Kidney tubule cell (primary cell): ENCODE measurements around the gene STAMBPL1.

Experiments
- DNase-seq: peaks from one replicate; pipeline ENCODE4 v3.0.0-alpha.2; 2018; ENCODE audit warnings: low spot score

The STAMBPL1 gene

GRCh38 chr10:88893611-88894010 is 13.6 kb downstream of the STAMBPL1 start:
- no peak for DNase-seq

DNA sequence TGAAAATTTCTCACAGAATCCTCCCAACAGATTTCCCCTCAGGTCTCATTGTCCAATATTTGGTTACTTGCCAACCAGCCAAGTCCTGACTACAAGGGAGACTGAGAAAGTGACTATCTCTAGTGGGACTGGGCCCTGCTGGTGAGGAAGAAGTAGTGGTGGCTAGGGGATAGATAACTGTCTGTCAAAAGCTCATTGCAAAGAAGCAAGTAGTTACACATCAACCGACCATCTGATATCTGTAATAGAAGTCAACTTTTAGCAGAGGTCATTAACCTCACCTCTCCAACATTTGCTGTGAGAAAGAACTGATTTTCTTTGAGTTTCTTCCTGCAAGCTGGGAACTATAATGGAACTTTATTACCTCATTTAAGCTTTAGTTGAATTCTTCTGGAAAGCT is 15.2 kb downstream of the STAMBPL1 start:
- no peak for DNase-seq

DNA sequence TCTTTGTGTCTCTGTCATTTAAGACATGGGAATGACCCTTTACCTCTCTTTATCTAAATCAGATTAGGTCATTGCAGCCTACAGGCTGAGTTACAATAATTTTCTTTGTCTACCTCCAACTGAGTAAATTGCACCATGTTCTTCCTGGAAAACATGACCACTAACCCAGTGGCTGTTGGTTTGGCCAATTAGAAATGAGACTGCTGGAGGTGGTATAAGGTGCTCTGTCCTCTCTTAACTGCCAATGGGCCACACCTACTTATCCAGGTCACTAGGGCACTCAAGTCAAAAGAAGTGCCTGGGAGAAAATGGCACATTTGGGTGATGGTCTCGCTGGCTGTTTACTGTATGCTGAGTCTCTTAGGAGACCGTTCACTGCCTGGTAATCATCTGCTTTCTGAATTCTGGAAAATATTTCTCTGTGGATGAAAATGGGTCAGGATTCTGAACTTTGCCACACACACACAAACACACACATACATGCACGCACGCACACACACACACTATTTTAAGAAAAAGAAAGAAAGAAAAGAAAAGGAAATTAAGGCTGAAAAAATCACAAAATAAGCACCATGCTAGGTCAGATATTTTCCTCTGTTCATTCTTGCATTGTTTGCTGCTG is 16.4 kb downstream of the STAMBPL1 start:
- no peak for DNase-seq

DNA sequence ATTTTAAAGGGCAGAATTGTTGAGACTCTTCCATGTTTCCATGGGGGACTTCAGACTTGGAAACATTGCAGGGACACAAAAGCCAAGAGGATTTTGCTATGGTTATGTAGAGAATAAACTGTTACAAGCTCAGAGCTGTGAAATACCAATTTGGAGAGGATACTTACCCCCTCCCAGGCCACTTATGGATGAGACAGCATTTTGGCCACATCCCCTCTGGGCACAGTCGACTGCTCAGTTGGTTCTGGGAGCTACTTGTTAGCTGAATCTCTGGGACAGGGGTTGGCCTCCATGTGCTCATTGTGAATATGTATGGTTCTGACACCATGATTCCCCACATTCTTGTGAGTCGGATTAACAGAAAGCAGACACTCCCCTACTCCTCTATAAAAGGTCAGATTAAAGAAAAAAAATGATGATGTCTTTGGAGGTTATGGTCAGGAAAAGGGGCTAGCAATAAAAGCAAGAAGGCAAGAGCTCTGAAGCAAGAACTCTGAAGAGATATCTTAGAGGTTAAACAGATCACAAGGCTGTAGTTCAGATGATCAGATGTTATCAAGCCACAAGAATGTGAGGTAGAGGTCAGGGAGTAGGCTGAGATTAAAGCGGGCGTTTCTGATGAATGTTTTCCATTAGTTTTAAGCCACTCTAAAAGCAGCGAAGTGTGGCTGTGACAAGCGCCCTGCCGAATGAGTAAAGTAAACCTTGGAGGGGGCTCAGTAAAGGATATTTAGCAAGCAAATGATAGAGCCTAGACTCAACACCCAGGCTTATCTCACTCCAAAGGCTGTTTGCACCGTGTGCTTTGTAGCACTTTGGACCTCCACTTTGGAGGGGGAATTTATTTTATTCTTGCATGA is 17.2 kb downstream of the STAMBPL1 start:
- DNase-seq: peak; percentile 20

DNA sequence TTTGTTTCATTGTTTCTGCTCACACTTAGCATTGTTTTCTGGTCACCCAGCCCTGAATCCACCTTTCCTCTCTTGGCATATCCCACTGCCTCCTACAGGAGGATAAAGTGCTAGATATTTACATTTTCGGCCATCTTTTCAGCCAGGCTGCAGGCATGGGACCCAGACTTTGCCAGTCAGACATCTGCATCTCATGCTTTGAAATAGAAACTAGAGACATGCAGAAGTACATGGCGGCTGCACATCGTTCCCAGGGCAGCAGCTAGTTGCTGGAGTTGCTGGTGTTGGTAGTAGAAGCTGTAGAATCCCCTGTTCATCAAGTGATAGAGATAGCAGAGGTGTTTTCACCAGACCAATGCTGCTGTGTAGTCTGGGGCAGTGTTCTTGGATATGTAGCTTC is 18.7 kb downstream of the STAMBPL1 start:
- DNase-seq: no peak

DNA sequence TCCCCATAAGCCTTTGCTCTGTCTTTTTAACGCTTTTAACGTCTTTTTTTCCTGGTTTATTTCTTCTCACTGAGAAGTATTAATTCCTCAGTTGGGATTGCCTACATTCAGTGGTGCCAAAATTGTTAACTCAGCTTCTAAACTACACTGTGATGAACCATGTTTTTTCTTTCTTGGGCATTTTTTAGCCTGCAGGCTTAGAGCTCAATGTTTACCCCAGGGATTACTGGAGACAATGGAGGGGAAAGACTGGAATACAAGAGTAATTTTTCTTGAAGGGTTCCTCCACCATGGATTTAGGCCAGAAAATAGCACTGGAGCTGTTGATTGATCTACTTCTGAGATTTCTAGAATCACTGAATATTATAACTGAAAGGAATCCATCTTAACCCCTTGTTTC is 19.8 kb downstream of the STAMBPL1 start:
- DNase-seq: no peak

DNA sequence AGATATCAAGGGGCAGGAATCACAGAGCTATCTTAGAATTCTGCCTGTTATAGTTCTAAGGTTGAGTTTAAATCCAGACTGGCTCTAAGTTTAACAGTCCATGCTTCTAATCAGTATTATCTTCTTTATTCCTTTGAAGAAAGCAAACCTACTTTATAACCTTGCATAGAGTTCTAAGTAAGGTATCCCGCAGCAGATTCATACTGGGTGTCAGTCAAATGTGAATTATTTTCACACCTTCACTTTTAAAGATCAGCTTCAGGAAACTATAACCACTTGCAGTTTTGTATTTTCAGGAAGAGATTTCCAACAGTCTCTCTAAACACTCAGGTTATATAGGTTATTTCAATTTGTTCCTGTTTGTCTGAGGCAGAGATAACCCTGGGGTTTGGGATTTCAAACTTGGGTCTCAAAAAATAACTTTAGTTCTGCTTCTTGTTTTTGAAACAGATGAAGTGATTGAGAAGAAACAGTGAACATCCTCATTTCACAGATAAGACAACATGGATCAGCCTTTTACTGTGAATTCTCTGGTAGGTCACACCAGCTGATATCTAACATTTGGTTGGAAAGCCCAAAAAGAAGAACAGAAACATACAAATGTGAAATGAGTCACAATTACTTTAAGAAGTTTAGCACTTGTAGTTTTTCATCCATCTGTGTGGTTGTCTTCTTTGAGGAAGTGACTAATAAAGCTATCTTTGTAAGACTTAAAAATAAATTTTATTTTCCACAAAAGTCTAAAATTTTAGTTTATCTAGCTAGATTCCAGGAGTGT is 21.4 kb downstream of the STAMBPL1 start:
- DNase-seq: no peak

DNA sequence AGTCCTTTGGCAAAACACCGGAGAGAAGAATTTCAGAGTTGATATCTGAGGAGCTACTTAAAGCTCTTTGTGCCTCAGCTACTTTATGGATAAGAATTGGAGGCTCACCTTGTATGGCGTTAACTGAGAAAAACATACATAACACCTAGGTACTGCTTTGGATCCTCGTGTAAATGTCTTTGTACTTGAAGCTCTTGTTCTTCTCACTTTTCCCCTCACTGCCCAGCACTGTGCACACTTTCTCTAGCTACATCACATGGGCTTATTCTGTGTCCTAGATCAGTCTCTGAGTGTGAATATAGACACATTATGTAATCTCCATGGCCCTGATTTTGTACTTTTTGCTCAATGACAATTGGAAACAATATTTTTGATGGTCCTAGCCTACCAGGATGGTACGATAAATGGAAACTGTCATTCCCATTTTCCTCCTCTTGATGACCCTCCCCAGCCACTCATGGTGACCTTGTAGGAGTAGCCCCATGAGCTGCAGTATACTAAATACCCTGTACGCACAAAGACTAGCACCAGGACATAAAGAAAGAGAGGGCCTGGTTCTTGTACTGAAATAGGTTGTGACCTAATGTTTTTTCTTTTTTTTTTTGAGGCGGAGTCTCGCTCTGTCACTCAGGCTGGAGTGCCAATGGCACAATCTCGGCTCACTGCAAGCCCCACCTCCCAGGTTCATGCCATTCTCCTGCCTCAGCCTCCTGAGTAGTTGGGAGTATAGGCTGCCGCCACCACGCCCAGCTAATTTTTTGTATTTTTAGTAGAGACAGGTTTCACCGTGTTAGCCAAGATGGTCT is 22.1 kb downstream of the STAMBPL1 start:
- no peak for DNase-seq

DNA sequence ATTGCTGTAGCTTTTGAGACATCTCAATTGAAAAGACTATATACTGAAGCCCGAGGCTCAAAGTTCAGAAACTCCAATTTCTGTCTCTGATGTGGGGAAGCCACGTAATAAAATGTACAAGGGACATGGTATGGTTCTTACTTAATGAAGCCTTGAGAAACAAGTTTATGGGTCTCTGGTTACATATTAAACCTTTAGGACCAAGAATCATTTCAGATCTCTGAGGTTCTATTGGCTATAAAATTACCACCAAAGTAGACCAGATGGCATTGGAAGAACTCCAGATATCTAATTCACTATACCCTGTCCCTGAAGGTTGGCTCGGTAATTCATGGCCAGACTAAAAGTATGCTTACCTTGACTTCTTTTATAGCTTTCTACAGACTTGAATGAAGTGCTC is 23.7 kb downstream of the STAMBPL1 start:
- DNase-seq: no peak

GRCh38 chr10:88906921-88907320 is 26.9 kb downstream of the STAMBPL1 start:
- no peak for DNase-seq

GRCh38 chr10:88908194-88908593 is 28.1 kb downstream of the STAMBPL1 start:
- DNase-seq: no peak

DNA sequence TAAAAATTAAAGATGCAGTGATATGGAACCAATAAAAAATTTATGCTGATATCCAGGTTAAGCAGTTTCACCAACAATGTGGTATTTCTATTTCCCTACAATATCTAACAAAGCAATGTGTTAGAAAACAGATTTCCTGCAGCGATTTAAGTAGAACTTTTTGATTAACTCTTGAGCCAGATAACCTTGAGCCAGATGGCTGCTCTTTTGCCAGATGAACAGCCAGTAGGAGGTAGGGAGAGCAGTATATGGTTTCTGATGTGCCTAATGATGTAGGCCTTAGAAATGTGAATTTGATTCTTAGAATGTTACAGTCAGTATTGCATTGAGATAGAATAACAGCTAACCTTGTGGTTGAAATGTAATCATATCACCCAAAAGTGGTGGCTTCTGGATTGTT is 31.1 kb downstream of the STAMBPL1 start:
- DNase-seq: no peak

- no peak for DNase-seq
Observed at GRCh38 chr10:88911851-88912250, 31.8 kb downstream of the STAMBPL1 start.

DNA sequence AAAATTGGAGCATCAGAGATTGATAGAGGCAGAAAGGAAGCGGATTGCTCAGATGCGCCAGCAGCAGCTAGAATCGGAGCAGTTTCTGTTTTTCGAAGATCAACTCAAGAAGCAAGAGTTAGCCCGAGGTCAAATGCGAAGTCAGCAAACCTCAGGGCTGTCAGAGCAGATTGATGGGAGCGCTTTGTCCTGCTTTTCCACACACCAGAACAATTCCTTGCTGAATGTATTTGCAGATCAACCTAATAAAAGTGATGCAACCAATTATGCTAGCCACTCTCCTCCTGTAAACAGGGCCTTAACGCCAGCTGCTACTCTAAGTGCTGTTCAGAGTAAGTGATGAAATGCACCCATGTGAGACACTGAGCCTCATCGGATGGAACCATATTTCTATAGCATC is 33.1 kb downstream of the STAMBPL1 start:
- no peak for DNase-seq

- DNase-seq: no peak
Observed at GRCh38 chr10:88913788-88914187, 33.7 kb downstream of the STAMBPL1 start.

GRCh38 chr10:88915781-88916180 is 35.7 kb downstream of the STAMBPL1 start:
- no peak for DNase-seq

- no peak for DNase-seq
Observed at GRCh38 chr10:88916231-88916630, 36.2 kb downstream of the STAMBPL1 start.

DNA sequence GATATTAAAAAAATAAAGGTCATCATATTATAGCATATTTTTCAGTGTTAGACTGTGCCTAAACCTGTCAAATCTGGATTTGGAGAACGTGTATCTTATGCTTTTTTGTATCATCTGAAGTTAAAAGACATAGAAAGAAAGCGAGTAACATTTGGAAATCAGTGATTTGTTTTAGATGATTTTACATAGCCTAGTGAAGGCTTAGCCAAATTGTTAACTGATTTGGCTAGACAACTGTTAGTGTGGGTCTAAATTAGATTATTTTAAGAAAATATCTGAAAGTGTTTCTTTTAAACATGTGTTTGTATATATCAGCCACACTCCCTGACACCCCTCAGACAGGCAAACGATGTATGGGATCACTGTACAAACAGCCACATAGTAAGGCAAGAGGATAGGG is 36.9 kb downstream of the STAMBPL1 start:
- no peak for DNase-seq

GRCh38 chr10:88918191-88918905 is 38.3 kb downstream of the STAMBPL1 start:
- no peak for DNase-seq

GRCh38 chr10:88919041-88919440 is 39.0 kb downstream of the STAMBPL1 start:
- no peak for DNase-seq

- no peak for DNase-seq
Observed at GRCh38 chr10:88920198-88920597, 40.2 kb downstream of the STAMBPL1 start.
